H1 (cell line): ENCODE results near the gene TTC8. TPM values are rescaled to one million over a fixed set of nuclear protein-coding genes. Genes with fewer than 3 reads are reported as not detected.

Experiments
- CTCF ChIA-PET: fragments of 300-600 bp; sonication (Branson Sonifier 250); formaldehyde crosslinking; loops from one replicate; lab custom pipeline; 2021; ENCODE audit not compliant: partially characterized antibody; lab: Charles Lee
- POLR2A ChIA-PET: fragments of 300-600 bp; sonication (Branson Sonifier 250); formaldehyde crosslinking; loops from one replicate; lab custom pipeline; 2021; ENCODE audit warnings: inconsistent platforms; ENCODE audit not compliant: partially characterized antibody; lab: Charles Lee
- DNase-seq, 2 experiments: peaks; one replicate each; pipeline versions ENCODE4 v3.0.0 to v3.0.0-alpha.2; 2010 to 2022; ENCODE audit warnings: low spot score in 2 of 2, low read depth in 1 of 2, mixed read lengths in 1 of 2
- FAIRE-seq: peaks from 2 replicates; lab custom pipeline; 2011; peaks lifted over from hg19 to GRCh38; lab: Jason Lieb, UNC
- H2AFZ ChIP-seq: 2 replicates; pipeline ENCODE4 v1.8.1; 2012; ENCODE audit warnings: low read length, inconsistent platforms
- H2AK5ac ChIP-seq: 2 replicates; pipeline ENCODE4 v1.6.1; 2013; ENCODE audit warnings: low read depth, low read length
- H2BK120ac ChIP-seq: replicated peaks from 2 replicates; pipeline ENCODE3; 2013; ENCODE audit warnings: low read depth, low read length, inconsistent platforms
- H2BK12ac ChIP-seq: 2 replicates; pipeline ENCODE4 v1.6.1; 2013; ENCODE audit warnings: low read depth, low read length
- H2BK15ac ChIP-seq: 2 replicates; pipeline ENCODE4 v1.6.1; 2013; ENCODE audit warnings: low read length
- H2BK20ac ChIP-seq: 2 replicates; pipeline ENCODE4 v1.6.1; 2013; ENCODE audit warnings: low read length
- H2BK5ac ChIP-seq: 2 replicates; pipeline ENCODE4 v1.6.1; 2013; ENCODE audit warnings: low read depth, low read length
- H3K14ac ChIP-seq: 2 replicates; pipeline ENCODE4 v1.6.1; 2013; ENCODE audit warnings: inconsistent platforms; ENCODE audit not compliant: insufficient read length
- H3K18ac ChIP-seq: 2 replicates; pipeline ENCODE4 v1.6.1; 2013; ENCODE audit warnings: low read length; ENCODE audit errors: extremely low read depth
- H3K23ac ChIP-seq: 2 replicates; pipeline ENCODE4 v1.6.1; 2013; ENCODE audit warnings: inconsistent platforms; ENCODE audit not compliant: insufficient read length
- H3K23me2 ChIP-seq: 2 replicates; pipeline ENCODE4 v1.6.1; 2013; ENCODE audit warnings: low read depth, low read length
- H3K27ac ChIP-seq: 2 replicates; pipeline ENCODE4 v1.6.1; 2011; ENCODE audit warnings: low read depth, low read length, inconsistent platforms
- H3K27me3 ChIP-seq, 4 experiments: replicated peaks in 1 of 4; 1 replicate in 1 of 4; 2 replicates in 3 of 4; pipeline versions ENCODE4 v1.6.1 to v1.8.1; 2011 to 2013; ENCODE audit warnings: low read length in 3 of 4, mild to moderate bottlenecking in 3 of 4, inconsistent platforms in 2 of 4, mixed read lengths in 2 of 4, moderate library complexity in 1 of 4; ENCODE audit not compliant: control insufficient read depth in 3 of 4, insufficient read depth in 3 of 4; ENCODE audit errors: extremely low read depth in 1 of 4
- H3K36me3 ChIP-seq, 4 experiments: 2 replicates each; pipeline versions ENCODE4 v1.6.1 to v1.8.1; 2011 to 2013; ENCODE audit warnings: mild to moderate bottlenecking in 4 of 4, low read length in 3 of 4, moderate library complexity in 2 of 4, control low read depth in 1 of 4, inconsistent platforms in 1 of 4; ENCODE audit not compliant: insufficient read depth in 4 of 4, control insufficient read depth in 2 of 4
- H3K4ac ChIP-seq: replicated peaks from 2 replicates; pipeline ENCODE3; 2013; ENCODE audit warnings: low read length, low read depth, mixed read lengths, inconsistent platforms; ENCODE audit not compliant: insufficient read length
- H3K4me1 ChIP-seq, 4 experiments: replicated peaks in 1 of 4; 1 replicate in 1 of 4; 2 replicates in 3 of 4; pipeline versions ENCODE4 v1.6.1 to v1.8.1; 2011 to 2013; ENCODE audit warnings: low read length in 3 of 4, inconsistent platforms in 2 of 4, mixed read lengths in 1 of 4; ENCODE audit not compliant: insufficient read depth in 4 of 4, control insufficient read depth in 3 of 4
- H3K4me2 ChIP-seq, 2 experiments: 2 replicates each; pipeline versions ENCODE4 v1.6.1 to v1.8.1; 2011 to 2013; ENCODE audit warnings: low read depth in 2 of 2, low read length in 2 of 2, control low read depth in 1 of 2, inconsistent platforms in 1 of 2, mild to moderate bottlenecking in 1 of 2; ENCODE audit not compliant: insufficient read depth in 1 of 2
- H3K4me3 ChIP-seq, 4 experiments: fragments of 200-600, 300-600 bp in 1 of 4; sonication (generic), shearing (Covaris generic), sonication (Bioruptor Twin) in 1 of 4; 2 replicates each; pipeline versions ENCODE4 v1.5.1 to v1.8.1; 2011 to 2016; ENCODE audit warnings: low read length in 4 of 4, low read depth in 3 of 4, control low read depth in 2 of 4, inconsistent platforms in 2 of 4, mild to moderate bottlenecking in 2 of 4, mixed read lengths in 1 of 4, moderate library complexity in 1 of 4; ENCODE audit not compliant: insufficient read depth in 2 of 4; ENCODE audit errors: extremely low read depth in 1 of 4
- H3K56ac ChIP-seq: replicated peaks from 2 replicates; pipeline ENCODE3; 2013; ENCODE audit warnings: low read depth, mild to moderate bottlenecking, mixed read lengths, low read length, inconsistent platforms; ENCODE audit not compliant: insufficient read length
- H3K79me1 ChIP-seq: 2 replicates; pipeline ENCODE4 v1.6.1; 2013; ENCODE audit warnings: low read depth, low read length, control low read depth
- H3K79me2 ChIP-seq, 2 experiments: 2 replicates each; pipeline versions ENCODE4 v1.6.1 to v1.8.1; 2012 to 2013; ENCODE audit warnings: low read length in 2 of 2, mild to moderate bottlenecking in 2 of 2, inconsistent platforms in 1 of 2; ENCODE audit not compliant: insufficient read depth in 2 of 2, control insufficient read depth in 1 of 2
- H3K9ac ChIP-seq, 4 experiments: replicated peaks in 1 of 4; 1 replicate in 1 of 4; 2 replicates in 3 of 4; pipeline versions ENCODE4 v1.6.1 to v1.8.1; 2011 to 2013; ENCODE audit warnings: low read depth in 3 of 4, low read length in 3 of 4, control low read depth in 2 of 4, mild to moderate bottlenecking in 2 of 4, moderate library complexity in 2 of 4, inconsistent platforms in 1 of 4; ENCODE audit errors: extremely low read depth in 1 of 4
- H3K9me3 ChIP-seq, 2 experiments: 2 replicates each; pipeline versions ENCODE4 v1.6.1 to v1.8.1; 2012 to 2013; ENCODE audit warnings: mild to moderate bottlenecking in 2 of 2, moderate library complexity in 2 of 2, control low read depth in 1 of 2, inconsistent platforms in 1 of 2, low read depth in 1 of 2, low read length in 1 of 2, mixed read lengths in 1 of 2; ENCODE audit not compliant: insufficient read depth in 2 of 2
- H4K20me1 ChIP-seq, 2 experiments: replicated peaks in 1 of 2; 2 replicates each; pipeline versions ENCODE3 to v1.8.1; 2011 to 2013; ENCODE audit warnings: inconsistent platforms in 2 of 2, low read length in 2 of 2, mild to moderate bottlenecking in 1 of 2; ENCODE audit not compliant: insufficient read depth in 2 of 2, control insufficient read depth in 1 of 2
- H4K5ac ChIP-seq: 2 replicates; pipeline ENCODE4 v1.6.1; 2013; ENCODE audit warnings: low read length, low read depth, mixed read lengths, inconsistent platforms; ENCODE audit not compliant: insufficient read length
- H4K8ac ChIP-seq: 2 replicates; pipeline ENCODE4 v1.8.0; 2013; ENCODE audit warnings: mild to moderate bottlenecking, moderate library complexity, low read length, inconsistent platforms; ENCODE audit not compliant: insufficient read depth; ENCODE audit errors: extremely low read depth
- H4K91ac ChIP-seq: replicated peaks from 2 replicates; pipeline ENCODE3; 2013; ENCODE audit warnings: low read length, mixed read lengths, inconsistent platforms; ENCODE audit not compliant: insufficient read length
- BRCA1 ChIP-seq: IDR thresholded peaks from 2 replicates; pipeline ENCODE4 v1.6.1; 2012; ENCODE audit warnings: low read depth, low read length, improper control_type of control experiment
- CBX5 ChIP-seq: fragments of 300-800, 300-1000 bp; sonication (generic); IDR thresholded peaks from 2 replicates; pipeline ENCODE4 v1.7.1; 2016; ENCODE audit warnings: antibody characterized with exemption, low read length, low read depth
- CHD2 ChIP-seq: IDR thresholded peaks from 2 replicates; pipeline ENCODE4 v1.6.1; 2012; ENCODE audit warnings: low read length, improper control_type of control experiment
- FOSL1 ChIP-seq: IDR thresholded peaks from 2 replicates; pipeline ENCODE4 v1.6.1; 2011; ENCODE audit warnings: mild to moderate bottlenecking, low read depth, low read length, moderate library complexity; ENCODE audit not compliant: insufficient read depth
- PHF8 ChIP-seq: fragments of 200-600 bp; sonication (generic); conservative IDR thresholded peaks from 2 replicates; pipeline ENCODE4 v1.7.1; 2012; ENCODE audit warnings: low read depth, mild to moderate bottlenecking, inconsistent platforms, low read length, moderate library complexity
- RBBP5 ChIP-seq: IDR thresholded peaks from 2 replicates; pipeline ENCODE4 v1.7.1; 2012; ENCODE audit warnings: low read depth, mild to moderate bottlenecking, inconsistent platforms, low read length, moderate library complexity, borderline replicate concordance
- RXRA ChIP-seq: IDR thresholded peaks from 2 replicates; pipeline ENCODE4 v1.6.1; 2011; ENCODE audit warnings: low read depth, mild to moderate bottlenecking, low read length, moderate library complexity; ENCODE audit not compliant: insufficient read depth
- TBP ChIP-seq: IDR thresholded peaks from 2 replicates; pipeline ENCODE4 v1.6.1; 2011; ENCODE audit warnings: low read depth, low read length, improper control_type of control experiment
- TCF12 ChIP-seq: IDR thresholded peaks from 2 replicates; pipeline ENCODE4 v1.6.1; 2011; ENCODE audit warnings: low read depth, mild to moderate bottlenecking, low read length
- YY1 ChIP-seq: IDR thresholded peaks from 2 replicates; pipeline ENCODE4 v1.6.1; 2011; ENCODE audit warnings: low read depth, mild to moderate bottlenecking, low read length
- WGBS, 2 experiments: shearing (Covaris generic) in 1 of 2; methylation state at CpG; one replicate each; pipeline versions ENCODE4 v1.1.6 to v1.1.7; 2013 to 2015; ENCODE audit warnings: low lambda C conversion rate in 2 of 2, mixed read lengths in 2 of 2, inconsistent platforms in 1 of 2, low coverage in 1 of 2, missing lambda C conversion rate in 1 of 2; ENCODE audit not compliant: insufficient replicate concordance in 2 of 2, insufficient coverage in 1 of 2, insufficient read length in 1 of 2; ENCODE audit errors: extremely low coverage in 1 of 2, missing lambda C conversion rate in 1 of 2; 5-methylcytosine and 5-hydroxymethylcytosine counted together
- polyA plus RNA-seq, 7 experiments: library from polyadenylated mRNA; depleted of rRNA in 3 of 7; stranded (reverse) in 5 of 7; unstranded in 2 of 7; fragments of >200 nt in 5 of 7; fragments of 200-250 nt in 2 of 7; gene quantifications; 1 replicate in 5 of 7; 2 replicates in 1 of 7; 4 replicates in 1 of 7; pipeline versions ENCODE4 v1.2.1 to v1.2.3, GENCODE V29; 2011 to 2013; ENCODE audit warnings: missing spikeins in 2 of 7, mixed read lengths in 2 of 7
- total RNA-seq: library from RNA; stranded (reverse); fragmentation: NEBNext Ultra II Directional; extraction: Animal tissue kit (Norgen Biotek cat#: 25700); gene quantifications from 2 replicates; pipeline ENCODE4 v1.2.1, GENCODE V29; 2021

TTC8 gene
- total and polyA plus RNA-seq, 2 of the 8 experiments (the other 6 are each of a cell fraction or from before 2014, with no cell fraction given), result 13.1 to 13.5 TPM

GRCh38 chr14:88825503-88825902, 1.1 kb downstream of the TTC8 start:
- ChIA-PET CTCF (interaction anchor here (0.6 to 1.4 kb wide), 5 partner anchors 19 to 196 kb away, joined by 3 to 6 read pairs (median 3); no protein-coding TSS in a partner anchor), POLR2A (interaction anchor here (1.7 to 1.9 kb wide), 2 partner anchors 8 to 143 kb away, joined by 6 read pairs; no protein-coding TSS in a partner anchor)
- Histone ChIP-seq H2BK20ac (no peak overlapping the region), H3K9ac (0 out of 7 replicates have a peak overlapping the region, but pooled peaks of 1 of the 4 experiments have one; percentile 80), H2AK5ac (no peak overlapping the region), H3K27ac (no peak overlapping the region), H3K4me3 (peak overlapping the region in 2 of 4 experiments; percentile 75 to 83; a peak in 4 of 8 replicates), H3K4me2 (peak overlapping the region; percentile 80 to 85; a peak in 3 of 4 replicates), H3K23me2 (peaks cover 5% of the 10 kb centered on the region), H3K18ac (no peak overlapping the region), H3K27me3 (no peaks in the 10 kb centered on the region), H3K9me3 (no peaks in the 10 kb centered on the region), H2BK120ac (no peak overlapping the region), H3K23ac (no peak overlapping the region), H2BK15ac (no peak overlapping the region), H3K14ac (no peak overlapping the region), H3K36me3 (no peaks in the 10 kb centered on the region), H2BK12ac (no peak overlapping the region), H3K4me1 (peaks cover 0 to 3% (median 0%) of the 10 kb centered on the region in 4 experiments; a peak in 1 of 7 replicates), H4K8ac (no peak overlapping the region), H4K5ac (no peak overlapping the region), H2AFZ (no peak overlapping the region), H4K20me1 (no peaks in the 10 kb centered on the region), H3K4ac (no peak overlapping the region), H3K56ac (no peak overlapping the region), H3K79me2 (no peaks in the 10 kb centered on the region), H4K91ac (no peak overlapping the region), H2BK5ac (no peak overlapping the region), H3K79me1 (no peaks in the 10 kb centered on the region; the same call in 1 of the 2 replicates)
- FAIRE-seq, result no peak
- DNase-seq, result no peak
- 88% methylated on average over 9 of the region's 9 CpGs; no CpG with 5 or more reads in 1 of the 2 experiments for WGBS, 2 experiments
- TF ChIP-seq RBBP5 (no peak), CBX5 (no peak), FOSL1 (no peak), TCF12 (no peak), CHD2 (no peak), BRCA1 (no peak), TBP (no peak), RXRA (no peak), PHF8 (no peak), YY1 (no peak)
